IMR-90 (cell line): ENCODE data around the gene MRPL33. TPM values are rescaled to one million over a fixed set of nuclear protein-coding genes. Genes with fewer than 3 reads are reported as not detected.

Experiments used
- ATAC-seq: fragments of 200-7000 bp; cut with Tn5 transposase; 2 replicates; pipeline ENCODE4 v1.9.1; 2020; ENCODE audit warnings: low read depth, mild to moderate bottlenecking, moderate library complexity
- BruUV-seq: library from RNA; stranded (reverse); fragments of 400-500 nt; replicated peaks from 2 replicates; lab custom pipeline; 2021; lab: Mats Ljungman, UMichigan
- CTCF ChIA-PET: fragments of 300-600 bp; formaldehyde crosslinking; extraction: SDS; loops from one replicate; lab custom pipeline; 2021; ENCODE audit warnings: antibody characterized with exemption; lab: Yijun Ruan, JAX
- POLR2A ChIA-PET: fragments of 300-600 bp; sonication (Branson Sonifier 250); formaldehyde crosslinking; loops from one replicate; lab custom pipeline; 2022; ENCODE audit warnings: antibody characterized with exemption; ENCODE audit not compliant: unreplicated experiment; lab: Charles Lee
- DNase-seq: peaks from one replicate; pipeline ENCODE4 v3.0.0; 2013
- H2AFZ ChIP-seq: replicated peaks from 2 replicates; pipeline ENCODE3; 2013; ENCODE audit warnings: low read length, mild to moderate bottlenecking; ENCODE audit not compliant: poor library complexity
- H2AK5ac ChIP-seq: 2 replicates; pipeline ENCODE4 v1.6.1; 2013; ENCODE audit warnings: low read depth, low read length, inconsistent platforms
- H2AK9ac ChIP-seq: replicated peaks from 2 replicates; pipeline ENCODE3; 2013; ENCODE audit warnings: mild to moderate bottlenecking, low read depth, low read length, moderate library complexity; ENCODE audit not compliant: poor library complexity
- H2BK120ac ChIP-seq: 2 replicates; pipeline ENCODE4 v1.6.1; 2013; ENCODE audit warnings: low read depth, low read length, inconsistent platforms
- H2BK15ac ChIP-seq: 3 replicates; pipeline ENCODE4 v1.6.1; 2013; ENCODE audit warnings: low read depth, low read length, inconsistent platforms
- H2BK20ac ChIP-seq: 2 replicates; pipeline ENCODE4 v1.6.1; 2013; ENCODE audit warnings: low read depth, mild to moderate bottlenecking, inconsistent platforms, low read length, moderate library complexity
- H2BK5ac ChIP-seq: 2 replicates; pipeline ENCODE4 v1.6.1; 2013; ENCODE audit warnings: mild to moderate bottlenecking, low read depth, low read length, inconsistent platforms; ENCODE audit not compliant: poor library complexity, severe bottlenecking
- H3K14ac ChIP-seq: replicated peaks from 2 replicates; pipeline ENCODE4 v1.6.1; 2013; ENCODE audit warnings: low read depth, low read length, inconsistent platforms
- H3K18ac ChIP-seq: 2 replicates; pipeline ENCODE4 v1.6.1; 2013; ENCODE audit warnings: low read depth, low read length, control low read depth
- H3K23ac ChIP-seq: 2 replicates; pipeline ENCODE4 v1.6.1; 2013; ENCODE audit warnings: low read depth, low read length, inconsistent platforms
- H3K27ac ChIP-seq: 2 replicates; pipeline ENCODE4 v1.5.1; 2013; ENCODE audit warnings: mild to moderate bottlenecking, control low read depth, low read length; ENCODE audit not compliant: insufficient read depth
- H3K27me3 ChIP-seq: 2 replicates; pipeline ENCODE4 v1.6.1; 2013; ENCODE audit warnings: low read length; ENCODE audit not compliant: control insufficient read depth, insufficient read depth
- H3K36me3 ChIP-seq: 2 replicates; pipeline ENCODE4 v1.6.1; 2013; ENCODE audit warnings: low read length, mixed read lengths; ENCODE audit not compliant: control insufficient read depth, insufficient read depth
- H3K4ac ChIP-seq: 2 replicates; pipeline ENCODE4 v1.6.1; 2013; ENCODE audit warnings: low read depth, low read length, inconsistent platforms
- H3K4me1 ChIP-seq: 2 replicates; pipeline ENCODE4 v1.6.1; 2013; ENCODE audit warnings: low read length, mixed read lengths; ENCODE audit not compliant: control insufficient read depth, insufficient read depth
- H3K4me2 ChIP-seq: 2 replicates; pipeline ENCODE4 v1.6.1; 2013; ENCODE audit warnings: low read depth, mild to moderate bottlenecking, control low read depth, low read length, moderate library complexity
- H3K4me3 ChIP-seq: 2 replicates; pipeline ENCODE4 v1.5.1; 2013; ENCODE audit warnings: low read depth, mild to moderate bottlenecking, control low read depth, low read length, moderate library complexity; ENCODE audit not compliant: insufficient read depth
- H3K56ac ChIP-seq: 2 replicates; pipeline ENCODE4 v1.6.1; 2013; ENCODE audit warnings: low read length, inconsistent platforms; ENCODE audit not compliant: insufficient read depth; ENCODE audit errors: extremely low read depth
- H3K79me1 ChIP-seq, 2 experiments: 2 replicates each; pipeline ENCODE4 v1.6.1; 2013; ENCODE audit warnings: low read length in 2 of 2, inconsistent platforms in 1 of 2, low read depth in 1 of 2
- H3K9ac ChIP-seq: 2 replicates; pipeline ENCODE4 v1.6.1; 2013; ENCODE audit warnings: low read depth, low read length, control low read depth
- H3K9me1 ChIP-seq: 2 replicates; pipeline ENCODE4 v1.6.1; 2013; ENCODE audit warnings: low read length, inconsistent platforms; ENCODE audit not compliant: insufficient read depth
- H3K9me3 ChIP-seq: 2 replicates; pipeline ENCODE4 v1.6.1; 2013; ENCODE audit warnings: low read length; ENCODE audit not compliant: control insufficient read depth, insufficient read depth
- H4K20me1 ChIP-seq: 2 replicates; pipeline ENCODE4 v1.6.1; 2013; ENCODE audit warnings: low read length, inconsistent platforms; ENCODE audit not compliant: insufficient read depth
- H4K5ac ChIP-seq: 2 replicates; pipeline ENCODE4 v1.6.1; 2013; ENCODE audit warnings: mild to moderate bottlenecking, low read depth, low read length, control low read depth
- H4K8ac ChIP-seq, 2 experiments: 2 replicates each; pipeline ENCODE4 v1.6.1; 2013; ENCODE audit warnings: low read depth in 2 of 2, low read length in 2 of 2, control low read depth in 1 of 2, inconsistent platforms in 1 of 2
- H4K91ac ChIP-seq: 2 replicates; pipeline ENCODE4 v1.6.1; 2013; ENCODE audit warnings: low read depth, low read length, inconsistent platforms; ENCODE audit not compliant: insufficient read depth
- BHLHE40 ChIP-seq: fragments of 150-350 bp; IDR thresholded peaks from 2 replicates; pipeline ENCODE4 v1.6.1; 2016; ENCODE audit warnings: mild to moderate bottlenecking, low read depth, low read length
- CEBPB ChIP-seq: IDR thresholded peaks from 2 replicates; pipeline ENCODE4 v1.6.1; 2012; ENCODE audit warnings: low read depth, low read length, improper control_type of control experiment
- CHD1 ChIP-seq: IDR thresholded peaks from 2 replicates; pipeline ENCODE4 v1.6.1; 2012; ENCODE audit warnings: low read depth, low read length, improper control_type of control experiment
- ELK1 ChIP-seq: fragments of 150-350 bp; IDR thresholded peaks from 2 replicates; pipeline ENCODE4 v1.6.1; 2016; ENCODE audit warnings: low read depth, mild to moderate bottlenecking, low read length, moderate library complexity, borderline replicate concordance
- FOS ChIP-seq: fragments of 150-350 bp; IDR thresholded peaks from 2 replicates; pipeline ENCODE4 v1.6.1; 2016; ENCODE audit warnings: low read depth, low read length
- MAFK ChIP-seq: IDR thresholded peaks from 2 replicates; pipeline ENCODE4 v1.6.1; 2012; ENCODE audit warnings: low read depth, low read length, improper control_type of control experiment
- MAZ ChIP-seq: IDR thresholded peaks from 2 replicates; pipeline ENCODE4 v1.6.1; 2012; ENCODE audit warnings: low read depth, mild to moderate bottlenecking, low read length, improper control_type of control experiment, moderate library complexity, borderline replicate concordance
- MXI1 ChIP-seq: IDR thresholded peaks from 2 replicates; pipeline ENCODE4 v1.6.1; 2012; ENCODE audit warnings: low read depth, mild to moderate bottlenecking, low read length, moderate library complexity, borderline replicate concordance
- NFE2L2 ChIP-seq: fragments of 150-350 bp; IDR thresholded peaks from 2 replicates; pipeline ENCODE4 v1.6.1; 2016; ENCODE audit warnings: low read depth, mild to moderate bottlenecking, low read length
- POLR2A ChIP-seq: IDR thresholded peaks from 2 replicates; pipeline ENCODE4 v1.6.1; 2012; ENCODE audit warnings: mild to moderate bottlenecking, low read depth, low read length
- RAD21 ChIP-seq: IDR thresholded peaks from 2 replicates; pipeline ENCODE4 v1.6.1; 2012; ENCODE audit warnings: low read length, improper control_type of control experiment
- RCOR1 ChIP-seq: IDR thresholded peaks from 2 replicates; pipeline ENCODE4 v1.6.1; 2012; ENCODE audit warnings: mild to moderate bottlenecking, low read length, improper control_type of control experiment; ENCODE audit not compliant: insufficient replicate concordance
- RFX5 ChIP-seq: IDR thresholded peaks from 2 replicates; pipeline ENCODE4 v1.8.0; 2012; ENCODE audit warnings: low read depth, mild to moderate bottlenecking, low read length, moderate library complexity
- SMC3 ChIP-seq: fragments of 150-350 bp; IDR thresholded peaks from 2 replicates; pipeline ENCODE4 v1.6.1; 2016; ENCODE audit warnings: low read depth, mild to moderate bottlenecking, antibody characterized with exemption, low read length, moderate library complexity
- USF2 ChIP-seq: fragments of 150-350 bp; IDR thresholded peaks from 2 replicates; pipeline ENCODE4 v1.6.1; 2017; ENCODE audit warnings: mild to moderate bottlenecking, antibody characterized with exemption, low read length, low read depth
- WGBS, 2 experiments: methylation state at CpG; one replicate each; pipeline versions ENCODE4 v1.1.5 to v1.1.7; 2013; ENCODE audit warnings: missing lambda C conversion rate in 2 of 2; ENCODE audit not compliant: insufficient read length in 1 of 2; ENCODE audit errors: extremely low coverage in 2 of 2; 5-methylcytosine and 5-hydroxymethylcytosine counted together
- dilution Hi-C: fragments of 300-500 bp; cut with HindIII; formaldehyde crosslinking; loops from one replicate; pipeline ENCODE4 v1.14.3; 2018; ENCODE audit warnings: low sequenced_read_pairs; ENCODE audit not compliant: unreplicated experiment
- in situ Hi-C: fragments of 300-500 bp; cut with MboI; formaldehyde crosslinking; loops from 3 replicates; pipeline ENCODE4 v1.14.3; 2019; ENCODE audit warnings: low sequenced_read_pairs, inconsistent platforms, mixed read lengths
- intact Hi-C: fragments of 100-400 bp; cut with micrococcal nuclease; formaldehyde crosslinking; loops from 2 replicates; pipeline ENCODE4 v1.10.0; 2022
- polyA plus RNA-seq, 3 experiments: library from polyadenylated mRNA; depleted of rRNA; stranded (reverse); fragments of >200 nt; gene quantifications; 2 replicates each; pipeline ENCODE4 v1.2.3, GENCODE V29; 2012; ENCODE audit warnings: low replicate concordance in 1 of 3
- total RNA-seq: library from RNA; depleted of rRNA; stranded (reverse); fragments of >200 nt; gene quantifications from 2 replicates; pipeline ENCODE4 v1.2.3, GENCODE V29; 2012
- TF ChIP-seq, protein P1 (sequence below): conservative IDR thresholded peaks from 2 replicates; pipeline ENCODE4 v1.5.1; 2012; ENCODE audit warnings: mild to moderate bottlenecking, low read depth, low read length, improper control_type of control experiment

MRPL33 gene
- total and polyA plus RNA-seq, 2 of the 4 experiments (the other 2 are of a cell fraction), result 13.3 to 101 TPM

GRCh38 chr2:27822049-27822448 is 50.5 kb downstream of the MRPL33 start:
- dilution Hi-C loops (no loop called here), in situ Hi-C loops (no loop called here), intact Hi-C loops (no loop called here)
- Histone ChIP-seq H3K36me3 (no peaks in the 10 kb centered on the region), H3K79me1 (no peaks in the 10 kb centered on the region), H2AFZ (no peak overlapping the region), H2BK5ac (no peak overlapping the region), H2BK20ac (no peak overlapping the region), H2BK120ac (no peak overlapping the region), H3K9me1 (no peaks in the 10 kb centered on the region), H3K27ac (no peak overlapping the region), H3K4me3 (no peak overlapping the region), H4K20me1 (no peaks in the 10 kb centered on the region), H3K9ac (no peak overlapping the region), H3K23ac (no peak overlapping the region), H4K8ac (no peak overlapping the region), H3K14ac (0 out of 2 replicates have a peak overlapping the region, but pooled peaks have one; percentile 53), H3K56ac (no peak overlapping the region), H3K4ac (no peak overlapping the region), H2AK5ac (no peak overlapping the region; the same call in 1 of the 2 replicates), H3K9me3 (no peaks in the 10 kb centered on the region), H3K27me3 (no peaks in the 10 kb centered on the region), H2AK9ac (no peak overlapping the region), H3K4me1 (no peaks in the 10 kb centered on the region), H4K91ac (no peak overlapping the region), H2BK15ac (no peak overlapping the region), H3K18ac (no peak overlapping the region), H4K5ac (no peak overlapping the region), H3K4me2 (no peak overlapping the region)
- TF ChIP-seq BHLHE40 (no peak), FOS (no peak), RCOR1 (no peak), RFX5 (no peak), CEBPB (no peak), MXI1 (no peak), USF2 (no peak), MAFK (no peak), RAD21 (no peak), MAZ (no peak), CHD1 (no peak), SMC3 (no peak), NFE2L2 (no peak), ELK1 (no peak), POLR2A (no peak)
- TF ChIP-seq, protein P1, sequence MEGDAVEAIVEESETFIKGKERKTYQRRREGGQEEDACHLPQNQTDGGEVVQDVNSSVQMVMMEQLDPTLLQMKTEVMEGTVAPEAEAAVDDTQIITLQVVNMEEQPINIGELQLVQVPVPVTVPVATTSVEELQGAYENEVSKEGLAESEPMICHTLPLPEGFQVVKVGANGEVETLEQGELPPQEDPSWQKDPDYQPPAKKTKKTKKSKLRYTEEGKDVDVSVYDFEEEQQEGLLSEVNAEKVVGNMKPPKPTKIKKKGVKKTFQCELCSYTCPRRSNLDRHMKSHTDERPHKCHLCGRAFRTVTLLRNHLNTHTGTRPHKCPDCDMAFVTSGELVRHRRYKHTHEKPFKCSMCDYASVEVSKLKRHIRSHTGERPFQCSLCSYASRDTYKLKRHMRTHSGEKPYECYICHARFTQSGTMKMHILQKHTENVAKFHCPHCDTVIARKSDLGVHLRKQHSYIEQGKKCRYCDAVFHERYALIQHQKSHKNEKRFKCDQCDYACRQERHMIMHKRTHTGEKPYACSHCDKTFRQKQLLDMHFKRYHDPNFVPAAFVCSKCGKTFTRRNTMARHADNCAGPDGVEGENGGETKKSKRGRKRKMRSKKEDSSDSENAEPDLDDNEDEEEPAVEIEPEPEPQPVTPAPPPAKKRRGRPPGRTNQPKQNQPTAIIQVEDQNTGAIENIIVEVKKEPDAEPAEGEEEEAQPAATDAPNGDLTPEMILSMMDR, result no peak
- BruUV-seq, result no TSS peak
- ChIA-PET POLR2A (no interaction called here), CTCF (no interaction called here)
- DNase-seq (no peak), ATAC-seq (no peak)
- 100% methylated on average over 1 of the region's 1 CpG; no CpG with 5 or more reads in 1 of the 2 experiments for WGBS, 2 experiments
